ENCODE results near the gene AADACL2.
"Not testable (repeated sequence)": the region's sequence is repeated elsewhere in the genome, so short reads cannot be mapped to it uniquely, and the experiment has no call there.

AADACL2 gene

DNA sequence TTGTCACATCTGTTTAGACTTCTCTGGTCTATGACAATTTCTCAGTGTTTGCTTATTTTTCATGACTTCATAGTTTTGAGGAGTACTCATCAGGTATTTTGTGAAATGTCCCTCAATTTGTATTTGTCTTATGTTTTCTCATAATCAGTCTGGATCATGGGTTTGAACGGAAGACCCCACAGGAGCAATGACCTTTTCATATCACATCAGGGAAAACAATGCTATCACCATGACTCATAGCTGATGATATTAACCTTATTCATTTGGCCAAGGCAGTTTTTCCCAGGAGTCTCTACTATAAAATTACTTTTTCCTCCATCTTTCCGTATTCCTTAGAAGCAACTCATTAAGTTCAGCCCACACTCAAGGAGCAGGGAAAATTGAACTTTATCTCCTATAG, 32.7 kb downstream of the AADACL2 start:
- DNase-seq (ENCODE audit: low read depth): peak; percentile 45

DNA sequence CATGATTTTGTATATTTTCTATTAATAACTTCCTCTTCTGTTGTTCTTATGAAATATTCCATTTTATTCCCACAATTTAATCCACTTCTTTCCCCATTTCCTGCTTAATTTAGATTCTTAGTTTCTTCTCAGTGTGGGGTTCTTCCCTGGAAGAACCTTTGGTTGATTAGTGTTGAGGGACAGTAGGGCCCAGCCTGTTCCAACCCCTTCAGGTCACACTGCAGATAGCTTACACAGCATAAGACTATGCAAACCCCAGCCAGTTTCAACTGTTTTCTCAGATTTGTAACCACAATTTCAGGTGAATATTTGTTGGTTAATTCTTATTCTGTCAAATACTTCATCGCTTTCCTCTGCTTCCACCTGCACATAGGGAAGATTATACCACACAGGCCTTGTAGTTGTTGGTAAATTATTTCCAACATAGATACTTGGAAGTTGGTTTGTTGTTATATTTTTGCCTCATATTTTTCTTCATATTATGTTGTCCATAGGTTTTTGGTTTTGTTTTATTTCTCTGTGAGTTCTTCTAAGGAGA, 34.7 kb downstream of the AADACL2 start:
- DNase-seq (ENCODE audit: low read depth): no peak

DNA sequence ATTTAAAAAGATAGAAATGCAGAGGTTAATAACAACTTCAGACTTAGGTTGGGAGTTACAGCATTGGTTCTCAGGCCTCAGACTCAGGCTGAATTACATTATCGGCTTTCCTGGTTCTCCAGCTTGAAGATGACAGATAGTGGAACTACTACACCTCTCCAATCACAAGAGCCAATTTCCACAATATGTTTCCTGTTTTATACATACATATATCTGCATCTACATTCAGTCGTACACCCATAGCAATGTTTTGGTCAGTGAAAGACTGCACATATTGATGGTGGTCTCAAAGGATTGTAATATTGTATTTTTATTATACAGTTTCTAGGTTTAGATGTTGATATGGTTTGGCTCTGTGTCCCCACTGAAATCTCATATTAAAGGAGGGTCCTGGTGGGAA, 35.4 kb downstream of the AADACL2 start:
- no peak for DNase-seq (ENCODE audit: low read depth)

DNA sequence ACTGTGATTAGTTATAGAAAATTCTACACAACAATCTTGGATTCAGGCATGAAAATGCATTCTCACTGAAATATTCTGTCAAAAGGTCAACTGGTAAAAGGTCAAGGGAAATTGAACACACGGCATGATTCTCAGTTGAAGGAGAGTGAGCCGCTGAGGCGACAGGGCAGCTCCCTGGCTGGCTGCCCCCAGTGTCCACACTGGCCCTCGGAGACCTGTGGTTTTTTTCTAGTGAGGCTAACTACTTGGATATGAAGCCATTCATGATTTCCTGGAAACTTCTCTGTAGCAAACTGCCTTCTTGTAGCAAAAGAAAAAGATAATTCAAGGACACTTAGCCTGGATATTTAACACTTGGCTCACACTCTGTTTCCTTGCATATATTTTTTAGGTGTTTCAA, 37.2 kb downstream of the AADACL2 start:
- DNase-seq (ENCODE audit: low read depth): peak; percentile 1

DNA sequence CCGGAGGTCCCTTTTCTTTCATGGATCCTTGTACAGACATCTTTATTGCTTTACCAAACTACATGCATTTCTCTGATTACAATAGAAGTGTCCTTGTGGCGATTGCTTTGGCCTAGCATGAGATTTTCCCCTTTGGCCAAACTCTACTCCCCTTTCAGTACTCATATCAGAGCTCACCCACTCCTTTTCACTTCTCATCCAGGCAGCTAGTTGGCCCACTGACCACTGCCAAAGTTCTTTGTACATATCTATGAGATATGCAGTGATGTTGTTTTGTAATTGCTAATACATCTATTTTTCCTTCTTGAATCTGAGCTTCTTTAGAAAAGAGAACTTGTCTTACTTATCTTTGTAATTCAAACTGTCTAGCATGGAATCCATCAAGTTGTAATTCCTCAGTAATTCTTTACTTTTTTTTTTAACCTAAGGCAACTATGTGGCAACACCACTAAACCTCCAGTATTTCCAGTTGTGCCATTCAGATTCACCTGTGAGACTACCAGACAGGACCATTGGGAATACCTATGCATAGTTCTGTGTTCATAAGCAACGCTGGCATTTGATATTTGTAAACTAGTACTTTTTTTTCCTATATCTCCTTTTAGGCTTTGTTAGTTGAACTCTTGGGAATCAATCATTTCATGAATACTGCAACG, 39.2 kb downstream of the AADACL2 start:
- DNase-seq (ENCODE audit: low read depth): no peak

DNA sequence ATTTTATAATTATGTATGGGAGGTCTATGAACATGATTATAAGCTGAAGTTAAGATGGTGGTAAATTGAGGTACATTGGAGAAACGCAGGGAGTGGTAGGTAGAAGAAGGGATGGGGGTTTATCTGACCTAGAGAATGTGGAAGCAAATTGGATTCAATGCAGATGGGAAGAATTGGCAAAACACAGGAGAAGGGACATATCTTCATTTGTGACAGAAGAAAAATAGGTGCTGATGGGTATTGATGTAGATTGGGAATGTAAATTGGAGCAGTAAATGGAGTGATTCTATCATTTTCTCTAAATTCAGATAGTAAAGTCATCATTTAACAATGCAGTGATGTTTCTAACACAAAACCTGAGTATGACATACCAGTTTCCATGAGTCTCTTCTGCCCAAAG, 40.5 kb downstream of the AADACL2 start:
- DNase-seq (ENCODE audit: low read depth): no peak

DNA sequence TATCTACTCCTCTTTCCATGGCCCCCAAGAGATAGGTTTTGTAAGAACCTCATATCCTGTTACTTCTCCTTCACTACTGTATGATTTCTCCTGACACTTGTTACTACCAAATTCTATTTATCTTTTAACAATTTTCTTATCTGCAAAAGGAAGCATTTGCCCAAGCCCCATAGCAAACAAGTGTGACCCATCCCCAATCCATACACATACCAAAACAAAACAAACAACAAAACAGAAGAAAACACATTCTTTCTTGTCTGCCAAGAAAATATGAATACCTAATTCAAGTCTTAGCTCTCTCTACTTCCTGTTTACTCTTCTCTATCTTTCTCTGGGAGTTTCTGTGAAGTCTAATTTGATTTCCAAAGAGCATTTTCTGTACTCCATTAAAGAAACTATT, 41.2 kb downstream of the AADACL2 start:
- DNase-seq (ENCODE audit: low read depth): no peak

DNA sequence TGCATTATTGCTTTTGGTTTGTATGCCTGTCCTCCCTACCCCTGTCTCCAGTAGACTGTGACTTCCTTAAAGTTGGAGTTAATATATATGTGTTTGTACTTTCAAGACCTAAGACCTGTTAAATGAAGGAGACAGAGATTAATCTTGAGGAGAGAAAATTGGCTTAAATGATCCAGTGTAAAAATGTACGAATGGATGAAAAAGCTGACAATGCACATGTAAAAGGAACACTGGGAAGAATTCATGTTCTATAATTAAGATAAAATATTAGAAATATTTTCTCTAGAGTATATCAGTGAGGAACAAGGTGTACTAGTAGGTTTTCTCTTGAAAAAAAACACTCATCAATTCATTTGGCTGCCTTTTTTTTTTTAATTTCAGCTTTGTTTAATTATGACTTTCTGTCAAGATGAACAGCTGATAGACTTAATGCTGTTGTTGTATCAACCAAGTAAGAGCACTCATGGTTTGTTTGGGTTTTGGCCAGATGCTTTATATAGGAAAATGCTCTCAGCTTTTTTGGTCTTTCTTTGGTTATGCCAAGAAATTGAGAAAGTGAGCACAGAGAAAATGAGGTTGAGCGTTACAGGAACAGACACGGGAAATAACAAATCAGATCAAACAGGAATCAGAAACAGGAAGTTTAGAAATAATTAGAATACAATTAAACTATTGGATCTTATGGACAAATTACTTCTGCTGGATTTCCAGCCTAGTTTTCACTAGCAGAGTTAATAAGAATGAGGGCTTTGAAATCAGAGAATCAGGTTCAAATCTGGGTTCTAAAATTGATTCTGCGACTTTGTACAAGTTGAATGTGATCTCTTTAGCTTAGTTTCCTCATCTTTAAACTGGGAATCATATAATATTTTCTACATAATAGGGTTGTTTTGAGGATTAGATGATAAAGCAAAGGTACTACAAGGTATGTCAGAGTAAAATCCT, 41.9 kb downstream of the AADACL2 start:
- DNase-seq (ENCODE audit: low read depth): no peak

DNA sequence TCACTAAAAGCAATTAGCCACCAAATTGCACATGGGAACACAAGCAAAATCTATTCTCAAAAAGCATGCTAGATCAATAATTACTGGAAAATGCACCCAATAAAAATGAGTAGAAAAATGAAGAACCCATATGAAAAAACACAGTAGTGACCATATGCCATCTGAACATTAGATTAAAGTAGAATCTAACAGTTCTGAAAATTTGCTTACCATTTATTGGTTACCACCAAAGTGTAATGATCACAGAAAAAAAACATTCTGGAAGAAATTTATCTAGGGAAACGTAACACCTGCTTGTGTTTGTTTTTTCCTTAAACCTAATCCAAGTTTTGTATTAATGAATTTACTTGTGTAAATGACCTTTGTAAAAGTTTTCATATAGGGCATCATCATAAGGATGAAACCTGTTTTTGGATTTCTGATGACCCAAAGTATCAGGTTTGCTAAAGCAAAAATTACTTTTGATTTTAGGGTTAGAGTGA, 42.6 kb downstream of the AADACL2 start:
- no peak for DNase-seq (ENCODE audit: low read depth)

DNA sequence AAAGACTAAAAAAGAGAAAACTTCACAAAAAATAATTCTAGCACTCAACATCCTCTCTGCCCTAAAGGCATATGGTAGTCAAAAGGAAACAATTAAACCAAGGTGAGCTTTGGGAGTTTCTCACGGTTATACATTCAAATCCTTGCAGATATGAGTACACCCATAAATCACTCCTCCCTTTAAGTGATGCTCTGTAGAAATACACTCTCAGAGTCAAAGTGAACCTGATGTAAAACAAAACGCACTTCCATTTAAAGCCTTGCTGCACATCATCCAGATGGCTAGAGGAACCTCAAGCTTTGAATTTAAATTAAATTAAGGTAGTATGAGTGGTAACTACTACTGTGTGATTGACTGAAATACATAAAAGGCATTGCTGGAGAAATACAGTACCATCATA, 44.2 kb downstream of the AADACL2 start:
- no peak for DNase-seq (ENCODE audit: low read depth)

DNA sequence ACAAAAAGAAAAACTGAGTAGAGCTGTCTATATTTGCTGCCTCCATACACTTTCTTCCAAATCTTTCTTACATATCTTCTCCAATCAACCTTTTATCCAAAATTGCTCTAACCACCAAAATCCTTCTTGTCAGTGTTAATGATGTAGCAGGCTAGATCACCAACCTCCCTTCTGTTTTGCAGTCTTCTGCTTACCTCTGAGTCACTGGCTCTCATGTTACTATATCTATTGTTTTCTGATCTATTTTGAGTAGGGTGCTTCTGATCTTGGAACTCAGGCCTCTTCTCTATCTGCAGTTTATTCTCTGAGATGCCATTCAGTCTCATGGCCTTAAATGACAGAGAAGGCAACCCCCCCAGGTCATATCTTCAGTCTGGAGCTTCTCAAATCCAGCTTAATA, 53.9 kb downstream of the AADACL2 start:
- DNase-seq (ENCODE audit: low read depth): no peak

DNA sequence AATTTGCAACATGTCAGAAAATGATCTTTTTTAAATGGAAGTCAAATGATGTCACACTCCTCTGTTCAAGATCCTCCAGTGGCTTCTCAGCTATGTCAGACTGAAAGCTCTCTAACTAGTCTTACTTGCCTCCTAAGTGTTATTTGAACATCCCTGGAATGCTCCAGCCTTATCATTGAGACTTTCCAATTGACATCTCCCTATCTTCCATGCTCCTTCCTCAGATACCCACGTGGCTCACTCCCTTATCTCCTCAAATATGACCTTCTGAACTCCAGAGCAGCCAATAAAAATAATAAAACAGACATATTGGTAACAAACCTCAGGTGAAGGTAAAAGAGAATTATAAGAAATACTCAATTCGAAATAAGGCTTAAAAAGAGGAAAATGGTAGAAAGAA, 54.7 kb downstream of the AADACL2 start:
- DNase-seq (ENCODE audit: low read depth): no peak

DNA sequence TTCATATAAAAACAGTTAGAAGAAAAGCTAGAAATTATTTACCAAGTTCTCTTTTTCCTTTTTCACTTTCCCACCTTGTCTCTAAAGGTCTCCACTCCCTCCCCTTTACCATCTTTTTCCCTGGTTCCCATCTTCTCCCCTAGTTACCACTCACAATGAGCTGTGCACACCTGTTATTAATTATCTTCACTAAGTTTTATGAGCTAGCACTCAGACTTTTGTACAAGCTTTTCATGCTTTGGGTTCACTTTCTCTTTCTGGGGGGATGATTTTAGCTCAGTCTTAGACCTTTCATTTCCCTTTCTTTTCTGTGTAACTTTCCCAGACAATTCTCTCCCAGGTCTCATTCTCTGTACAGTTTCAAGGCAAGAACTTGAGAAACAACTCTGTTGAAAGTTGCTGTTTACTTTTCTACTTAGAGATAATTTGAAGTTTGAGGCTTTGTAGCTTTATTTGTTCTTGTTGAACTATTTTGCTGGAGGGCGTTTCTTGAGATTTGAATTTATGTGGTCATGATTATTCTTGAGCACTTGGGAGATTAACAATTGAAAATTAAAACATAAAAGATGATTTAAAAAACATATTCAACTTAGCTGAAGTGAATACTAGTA, 56.2 kb downstream of the AADACL2 start:
- peak; percentile 25 for DNase-seq (ENCODE audit: low read depth)

DNA sequence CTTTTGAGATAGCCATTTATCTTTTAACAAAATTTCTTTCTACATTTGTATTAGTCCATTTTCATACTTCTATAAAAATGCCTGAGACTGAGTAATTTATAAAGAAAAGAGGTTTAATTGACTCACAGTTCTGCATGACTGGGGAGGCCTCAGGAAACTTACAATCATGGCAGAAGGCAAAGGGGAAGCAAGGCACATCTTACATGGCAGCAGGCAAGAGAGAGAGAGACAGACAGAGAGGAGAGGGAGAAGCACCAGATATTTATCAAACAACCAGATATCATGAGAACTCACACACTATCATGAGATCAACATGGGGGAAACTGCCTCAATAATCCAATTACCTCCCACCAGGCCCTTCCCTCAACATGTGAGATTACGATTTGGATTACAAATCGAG, 57.0 kb downstream of the AADACL2 start:
- DNase-seq (ENCODE audit: low read depth): not testable (repeated sequence)

DNA sequence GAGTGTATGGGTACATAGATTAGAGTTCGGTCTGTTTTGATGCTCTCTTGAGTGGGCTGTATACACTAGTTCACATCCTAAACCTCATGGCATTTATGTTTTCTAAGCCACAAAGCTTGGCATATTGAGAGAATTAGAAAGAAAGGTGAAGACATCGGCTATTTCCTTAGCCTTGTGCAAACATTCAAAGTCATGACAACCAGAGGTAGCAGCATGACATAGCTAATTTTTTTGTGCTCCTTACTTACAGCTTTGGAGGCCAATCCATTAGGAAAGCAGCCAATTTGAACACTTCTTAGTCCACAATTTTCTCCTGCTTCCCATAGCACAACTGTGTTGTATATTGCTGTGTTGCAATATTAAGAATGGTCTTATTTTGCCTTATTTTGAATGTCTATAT, 58.7 kb downstream of the AADACL2 start:
- DNase-seq (ENCODE audit: low read depth): no peak

DNA sequence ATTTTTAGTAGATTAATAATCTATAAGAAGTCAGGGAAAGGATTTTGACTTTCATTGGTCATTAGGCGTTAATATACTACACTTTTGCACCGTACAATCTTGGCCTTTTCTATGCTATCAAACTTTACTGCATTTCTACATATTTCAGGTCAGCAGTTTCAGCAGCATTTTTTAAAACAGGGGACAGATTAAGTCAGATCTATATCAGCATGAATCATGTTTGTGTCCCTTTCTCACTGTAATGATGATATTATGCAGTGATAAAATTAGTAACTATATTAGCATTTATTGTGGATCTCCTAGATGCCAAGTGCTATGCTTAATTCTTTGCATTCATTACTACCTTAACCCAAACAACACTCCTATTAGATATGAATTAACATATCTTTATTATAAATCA, 59.9 kb downstream of the AADACL2 start:
- peak; percentile 4 for DNase-seq (ENCODE audit: low read depth)

DNA sequence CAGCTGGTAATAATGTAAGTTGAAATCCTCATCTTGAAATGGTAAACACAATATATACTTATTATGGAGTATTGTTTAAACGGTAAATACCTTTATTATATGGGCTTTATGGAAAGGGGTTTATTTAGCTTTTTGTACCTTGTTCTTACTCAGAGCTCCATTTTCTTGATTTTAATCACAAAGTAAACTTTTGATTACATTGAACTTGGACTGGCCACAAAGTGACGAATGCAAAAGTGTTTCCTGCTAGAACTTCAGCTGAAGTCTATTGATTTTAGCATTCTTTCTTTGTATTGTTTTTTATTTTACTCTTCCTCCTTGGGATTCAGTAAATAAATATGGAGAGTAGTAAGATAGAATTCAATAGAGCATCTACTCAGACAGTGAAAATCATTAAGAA, 60.4 kb downstream of the AADACL2 start:
- no peak for DNase-seq (ENCODE audit: low read depth)

DNA sequence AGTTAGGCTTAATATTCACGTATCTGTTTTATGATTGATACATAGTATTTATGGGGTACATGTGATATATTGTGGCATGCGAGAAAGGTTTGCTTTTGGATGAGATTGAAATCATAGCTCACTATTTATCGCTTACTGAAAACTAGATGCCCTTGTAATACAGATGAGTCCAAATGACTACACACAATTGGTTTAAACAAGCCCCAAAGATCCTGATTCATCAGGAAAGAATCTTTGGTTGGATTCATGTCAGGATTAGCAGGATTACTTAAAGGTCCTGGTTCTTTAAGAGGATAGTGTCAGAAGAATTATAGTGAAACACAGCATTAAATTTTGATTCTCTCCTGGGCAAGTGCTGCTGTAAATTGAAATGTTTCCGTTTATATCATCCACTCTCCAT, 61.5 kb downstream of the AADACL2 start:
- peak; percentile 83 for DNase-seq (ENCODE audit: low read depth)

DNA sequence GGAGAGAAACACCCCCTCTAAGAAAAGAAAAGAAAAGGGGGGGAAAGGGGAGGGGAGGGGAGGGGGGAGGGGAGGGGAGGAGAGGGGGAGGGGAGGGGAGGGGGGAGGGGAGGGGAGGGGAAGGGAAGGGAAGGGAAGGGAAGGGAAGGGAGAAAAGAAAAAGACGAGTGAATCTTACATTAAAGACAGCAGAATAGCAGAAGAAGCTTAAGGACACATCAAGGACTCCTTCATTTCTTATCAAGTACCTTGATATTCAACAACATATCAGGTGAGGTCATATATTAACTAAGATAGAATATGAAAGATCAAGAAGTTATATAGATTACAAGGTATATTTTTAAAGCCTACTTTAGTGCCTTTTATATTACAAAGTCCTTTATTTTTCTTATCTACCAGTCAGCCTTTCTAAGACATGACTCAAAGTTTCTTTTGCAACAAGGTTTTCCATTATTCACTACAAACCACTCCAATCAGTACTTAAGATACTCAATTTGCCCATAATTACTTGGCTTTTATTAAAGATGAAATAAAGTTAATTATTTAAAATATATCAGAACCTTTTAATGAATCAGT, 62.5 kb downstream of the AADACL2 start:
- no peak for DNase-seq (ENCODE audit: low read depth)

DNA sequence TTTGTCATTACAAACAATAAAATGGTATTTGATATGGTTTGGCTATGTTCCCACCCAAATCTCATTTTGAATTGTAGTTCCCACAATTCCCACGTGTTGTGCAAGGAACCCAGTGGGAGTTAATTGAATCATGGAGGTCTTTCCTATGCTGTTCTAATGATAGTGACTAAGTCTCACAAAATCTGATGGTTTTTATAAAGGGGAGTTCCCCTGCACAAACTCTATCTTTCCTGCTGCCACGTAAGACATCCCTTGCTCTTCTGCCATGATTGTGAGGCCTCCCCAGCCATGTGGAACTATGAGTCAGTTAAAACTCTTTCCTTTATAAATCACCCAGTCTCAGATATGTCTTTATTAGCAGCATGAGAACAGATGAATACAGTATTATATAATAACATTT, 64.7 kb downstream of the AADACL2 start:
- peak; percentile 1 for DNase-seq (ENCODE audit: low read depth)

DNA sequence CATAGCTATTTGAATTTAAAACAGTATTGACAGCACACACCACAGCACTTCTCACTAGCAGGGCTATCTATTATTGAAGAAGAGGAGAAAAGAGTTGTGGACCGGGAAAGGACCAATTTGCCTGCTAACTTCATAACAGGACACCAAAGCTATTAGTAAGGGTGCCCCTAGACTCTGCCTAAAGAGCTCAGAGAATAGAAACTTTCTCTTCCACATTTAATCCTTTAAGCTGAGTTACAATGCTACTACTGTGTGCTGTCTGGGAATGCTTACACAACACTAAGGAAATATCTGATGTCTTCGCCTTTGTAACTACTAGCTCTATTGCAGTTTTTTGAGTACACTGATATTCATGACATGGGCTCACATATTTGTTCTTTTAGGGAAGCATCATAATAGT, 66.7 kb downstream of the AADACL2 start:
- DNase-seq (ENCODE audit: low read depth): no peak

DNA sequence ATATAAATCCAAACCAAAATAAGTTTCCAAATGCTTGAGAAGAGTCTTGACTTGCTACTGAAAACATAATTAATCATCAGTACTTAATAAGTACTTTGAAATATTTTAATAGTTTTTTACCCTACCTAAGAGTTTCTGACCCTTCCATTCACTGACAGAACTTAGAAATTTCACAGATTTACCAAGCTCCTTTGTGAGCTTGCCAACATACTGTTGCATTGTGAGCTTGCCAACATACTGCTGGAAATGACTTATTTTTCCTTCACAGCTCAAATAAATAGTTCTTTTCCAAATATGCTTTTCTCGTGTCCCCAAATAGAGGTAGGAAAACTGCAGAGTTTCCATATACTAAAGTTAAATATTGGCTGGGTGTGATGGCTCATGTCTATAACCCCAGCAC, 70.5 kb downstream of the AADACL2 start:
- no peak for DNase-seq (ENCODE audit: low read depth)
